Measurements from ENCODE around the gene GALNT2.

GALNT2 gene

GRCh38 chr1:230328342-230329015 is 261.4 kb downstream of the GALNT2 start:
- Histone ChIP-seq H3K27ac (ENCODE audit: low read length) (no peak overlapping the region), H3K36me3 (ENCODE audit: control insufficient read depth in 1 of 2, insufficient read depth in 2 of 2, low read length in 2 of 2) (no peaks in the 10 kb centered on the region), H3K4me3 (ENCODE audit: low read depth in 1 of 2, low read length in 2 of 2) (no peak overlapping the region), H3K27me3 (ENCODE audit: low read depth, low read length) (no peaks in the 10 kb centered on the region), H3K4me1 (ENCODE audit: control insufficient read depth in 1 of 2, insufficient read depth in 2 of 2, low read length in 2 of 2) (no peaks in the 10 kb centered on the region), H3K9me3 (ENCODE audit: control insufficient read depth in 1 of 2, low read length in 2 of 2) (no peaks in the 10 kb centered on the region)

DNA sequence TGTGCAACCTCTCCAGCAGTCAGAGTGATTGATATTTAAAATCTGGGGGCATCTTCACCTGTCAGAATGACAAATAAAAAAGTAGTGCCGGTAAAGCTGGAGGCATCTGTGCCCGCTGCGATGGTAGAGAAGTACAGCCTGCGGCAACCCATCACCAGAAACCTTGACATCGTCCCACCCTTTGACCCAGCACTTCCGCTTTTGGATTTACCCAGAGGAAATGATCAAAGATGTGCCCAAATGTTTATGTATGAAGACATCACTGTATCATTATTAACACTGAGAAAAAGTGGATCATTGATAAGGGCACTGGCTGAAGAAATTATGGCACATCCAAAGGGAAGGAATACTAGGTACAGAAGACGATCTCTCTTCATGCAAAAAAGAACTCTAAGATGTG is 263.1 kb downstream of the GALNT2 start:
- Histone ChIP-seq H3K9me3 (ENCODE audit: control insufficient read depth in 1 of 2, low read length in 2 of 2) (no peaks in the 10 kb centered on the region), H3K4me1 (ENCODE audit: control insufficient read depth in 1 of 2, insufficient read depth in 2 of 2, low read length in 2 of 2) (no peaks in the 10 kb centered on the region), H3K36me3 (ENCODE audit: control insufficient read depth in 1 of 2, insufficient read depth in 2 of 2, low read length in 2 of 2) (no peaks in the 10 kb centered on the region), H3K4me3 (ENCODE audit: low read depth in 1 of 2, low read length in 2 of 2) (no peak overlapping the region), H3K27me3 (ENCODE audit: low read depth, low read length) (no peaks in the 10 kb centered on the region), H3K27ac (ENCODE audit: low read length) (no peak overlapping the region)

Measured in muscle layer of duodenum (tissue), 2 donors.